NB4 (cell line): ENCODE results near the gene OPRD1.
"Not testable (repeated sequence)": the region's sequence is repeated elsewhere in the genome, so short reads cannot be mapped to it uniquely, and the experiment has no call there.

ENCODE experiments used
- DNase-seq: peaks from one replicate; pipeline ENCODE4 v3.0.0; 2010; ENCODE audit warnings: low read depth
- H3K4me3 ChIP-seq: one replicate; pipeline ENCODE4 v1.5.1; 2011; ENCODE audit warnings: mild to moderate bottlenecking, low read depth, low read length, moderate library complexity
- CTCF ChIP-seq: IDR thresholded peaks from one replicate; pipeline ENCODE4 v1.5.1; 2012; ENCODE audit warnings: low read depth, low read length
- MAX ChIP-seq: IDR thresholded peaks from 2 replicates; pipeline ENCODE4 v1.6.1; 2011; ENCODE audit warnings: low read depth, low read length
- MYC ChIP-seq: IDR thresholded peaks from 2 replicates; pipeline ENCODE4 v1.6.1; 2011; ENCODE audit warnings: low read depth, low read length
- POLR2A ChIP-seq: IDR thresholded peaks from 2 replicates; pipeline ENCODE4 v1.6.1; 2011; ENCODE audit warnings: mild to moderate bottlenecking; ENCODE audit not compliant: insufficient read length; ENCODE audit errors: extremely low read depth

OPRD1 gene

GRCh38 chr1:28782011-28782410, 30.0 kb upstream of the OPRD1 start:
- TF ChIP-seq POLR2A (no peak), MAX (no peak), CTCF (no peak)
- DNase-seq: no peak
- H3K4me3 ChIP-seq: no peak overlapping the region

GRCh38 chr1:28783363-28783762, 28.6 kb upstream of the OPRD1 start:
- H3K4me3 ChIP-seq: no peak overlapping the region
- no peak for TF ChIP-seq MAX
- TF ChIP-seq MYC: no peak
- no peak for TF ChIP-seq POLR2A
- no peak for TF ChIP-seq CTCF
- DNase-seq: no peak

- DNase-seq: no peak
- H3K4me3 ChIP-seq: no peak overlapping the region
- TF ChIP-seq POLR2A: no peak
- TF ChIP-seq MAX: no peak
Observed at GRCh38 chr1:28789412-28789811, 22.6 kb upstream of the OPRD1 start.

GRCh38 chr1:28789816-28790215, 22.2 kb upstream of the OPRD1 start:
- no peak for DNase-seq
- no peak for TF ChIP-seq POLR2A
- no peak for TF ChIP-seq MYC
- no peak for TF ChIP-seq CTCF
- TF ChIP-seq MAX: no peak
- H3K4me3 ChIP-seq: no peak overlapping the region

- TF ChIP-seq CTCF: no peak
- no peak for TF ChIP-seq POLR2A
- no peak for TF ChIP-seq MAX
- TF ChIP-seq MYC: no peak
- DNase-seq: peak; percentile 21
- no peak overlapping the region for H3K4me3 ChIP-seq
Observed at GRCh38 chr1:28790377-28791035, 21.5 kb upstream of the OPRD1 start.

GRCh38 chr1:28791929-28792328, 20.0 kb upstream of the OPRD1 start:
- DNase-seq, H3K4me3 ChIP-seq: not testable (repeated sequence)

- DNase-seq: no peak
- H3K4me3 ChIP-seq: no peak overlapping the region
- TF ChIP-seq POLR2A: no peak
- no peak for TF ChIP-seq CTCF
- no peak for TF ChIP-seq MAX
- TF ChIP-seq MYC: no peak
Observed at GRCh38 chr1:28792644-28793121, 19.3 kb upstream of the OPRD1 start.

- not testable (repeated sequence) for H3K4me3 ChIP-seq, DNase-seq
Observed at GRCh38 chr1:28794582-28794981, 17.4 kb upstream of the OPRD1 start.
